CMK (cell line): ENCODE data around the gene PAGE4.

ENCODE experiments used
- DNase-seq: peaks from one replicate; pipeline ENCODE4 v3.0.0-alpha.2; 2010; ENCODE audit warnings: low read depth

The PAGE4 gene, protein sequence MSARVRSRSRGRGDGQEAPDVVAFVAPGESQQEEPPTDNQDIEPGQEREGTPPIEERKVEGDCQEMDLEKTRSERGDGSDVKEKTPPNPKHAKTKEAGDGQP

DNA sequence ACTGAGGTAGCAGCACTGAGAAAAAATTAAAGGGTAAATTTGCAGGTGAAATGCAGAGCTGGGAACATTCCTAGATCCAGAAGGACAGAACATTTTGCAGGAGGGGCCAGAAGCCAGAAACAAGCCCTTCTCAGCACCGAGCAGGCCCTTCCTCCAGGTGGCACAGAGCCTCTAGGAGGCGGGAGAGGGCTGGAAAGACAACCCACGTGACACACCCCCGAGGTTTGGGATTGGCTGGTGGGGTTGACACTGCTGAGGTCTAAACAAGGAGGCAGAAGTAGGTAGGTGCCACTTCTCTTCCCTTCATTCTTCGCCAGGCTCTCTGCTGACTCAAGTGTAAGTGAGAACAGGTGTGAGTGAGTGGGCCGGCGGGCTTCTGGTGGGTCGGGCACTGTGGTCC, at the start of gene PAGE4:
Gene PAGE4 (plus strand): TSS at position 288 of the 400 bp plus-strand sequence. CDS start 1,126 bp downstream, outside the sequence.
- no peak for DNase-seq

DNA sequence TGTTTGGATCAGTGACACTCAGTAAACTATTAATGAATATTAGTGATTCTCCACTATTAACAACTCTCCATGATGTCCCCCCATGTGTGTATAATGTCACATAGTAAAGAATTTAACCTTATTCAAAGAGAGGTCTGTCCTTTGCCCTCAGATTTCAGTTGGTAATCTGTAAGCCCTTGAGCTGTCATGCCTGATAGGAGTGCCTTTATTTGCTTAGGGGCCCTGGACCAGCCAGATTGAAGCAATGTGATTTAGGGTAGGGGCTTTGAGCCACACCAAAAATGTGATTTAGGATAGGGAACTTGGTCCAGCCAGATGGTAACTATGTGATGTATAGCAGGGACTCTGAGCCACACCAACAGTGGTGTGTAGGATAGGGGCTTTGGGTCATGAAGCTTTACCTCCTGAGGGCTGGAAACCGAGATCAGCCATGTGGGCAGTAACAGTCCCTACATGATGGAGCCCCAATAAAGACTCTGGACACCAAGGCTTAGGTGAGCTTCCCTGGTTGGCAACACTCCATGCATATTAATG, 44.3 kb upstream of the PAGE4 start:
- DNase-seq = no peak

DNA sequence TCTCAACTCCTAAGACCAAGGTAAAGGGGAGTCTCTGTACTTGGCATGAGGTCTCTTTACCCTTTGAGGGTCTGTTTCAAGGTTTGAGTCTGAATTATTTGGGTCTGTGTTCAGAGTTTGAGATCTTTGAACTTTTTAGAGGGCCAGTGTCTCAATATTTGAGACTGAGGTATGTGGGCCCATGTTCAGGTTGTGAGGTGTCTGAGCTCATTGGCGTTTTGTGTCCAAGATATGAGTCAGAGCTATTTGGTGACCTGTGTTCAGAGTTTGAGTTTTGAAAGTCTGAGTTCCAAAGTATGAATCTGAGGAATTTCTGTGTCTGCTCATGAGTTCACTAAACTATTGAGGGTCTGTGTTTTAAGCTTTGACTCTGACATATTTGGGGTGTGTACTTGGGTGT, 36.7 kb upstream of the PAGE4 start:
- no peak for DNase-seq

DNA sequence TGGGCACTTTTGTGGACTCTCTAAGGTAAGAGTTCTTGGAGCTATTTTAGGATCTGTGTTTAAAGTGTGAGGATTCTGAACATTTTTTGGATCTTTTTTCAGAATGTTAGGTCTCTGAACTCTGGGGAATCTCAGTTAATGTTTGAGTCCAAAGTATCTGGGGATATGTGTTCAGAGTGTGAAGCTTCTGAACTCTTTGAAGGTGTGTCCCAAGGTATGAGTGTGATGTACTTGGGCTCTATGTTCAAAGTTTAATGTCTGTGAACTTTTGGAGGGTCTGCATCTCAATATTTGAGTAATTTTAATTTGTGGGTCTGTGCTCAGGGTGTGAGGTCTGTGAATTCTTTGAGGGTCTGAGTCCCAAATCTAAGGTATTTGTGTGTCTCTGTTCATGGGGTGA, 35.4 kb upstream of the PAGE4 start:
- no peak for DNase-seq

DNA sequence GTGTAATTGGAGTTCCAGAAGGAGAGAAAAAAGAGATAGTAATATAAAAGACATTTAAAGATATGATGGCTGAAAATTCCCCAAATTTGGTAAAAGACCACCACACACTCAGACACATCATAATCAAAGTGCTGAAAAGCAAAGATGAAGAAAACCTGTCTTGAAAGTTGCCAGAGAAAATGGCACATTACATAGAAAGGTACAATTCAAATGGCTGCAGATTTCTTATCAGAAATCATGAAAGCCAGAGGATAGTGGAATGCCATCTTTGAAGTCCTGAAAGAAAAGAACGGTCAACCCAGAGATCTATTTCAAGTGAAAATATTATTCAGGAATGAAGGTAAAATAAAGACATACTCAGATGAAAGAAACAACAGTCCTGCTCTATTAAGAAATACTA, 29.3 kb upstream of the PAGE4 start:
- DNase-seq = no peak

DNA sequence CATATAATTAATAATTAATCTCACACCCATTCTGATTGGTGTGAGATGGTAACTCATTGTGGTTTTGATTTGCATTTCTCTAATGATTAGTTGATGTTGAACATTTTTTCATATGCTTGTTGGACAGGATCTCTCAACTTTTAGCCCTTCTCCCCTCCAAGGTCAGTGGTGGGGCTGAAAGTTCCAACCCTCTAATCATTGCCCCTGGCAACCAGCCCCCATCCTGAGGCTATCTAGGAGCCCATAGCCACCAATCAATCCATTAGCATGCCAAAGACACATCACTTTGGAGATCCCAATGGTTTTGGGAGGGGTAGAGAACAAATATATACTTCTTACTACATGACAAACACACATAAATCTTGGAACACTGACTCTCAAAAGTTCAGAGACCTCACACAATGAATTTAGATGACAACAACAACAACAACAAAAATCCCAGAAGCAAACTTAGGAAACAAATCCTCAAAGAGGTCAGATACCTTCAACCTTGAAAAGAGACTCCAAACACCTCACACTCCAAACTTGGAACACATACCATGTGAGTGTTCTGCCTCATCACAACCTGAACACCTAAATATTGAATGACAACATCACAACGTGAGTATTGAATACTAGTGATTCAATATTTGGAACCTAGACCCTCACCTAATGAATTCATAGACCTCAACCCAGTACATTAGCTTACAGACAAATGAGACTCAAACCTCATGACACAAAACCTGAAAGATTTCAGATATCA, 19.0 kb upstream of the PAGE4 start:
- DNase-seq = no peak

DNA sequence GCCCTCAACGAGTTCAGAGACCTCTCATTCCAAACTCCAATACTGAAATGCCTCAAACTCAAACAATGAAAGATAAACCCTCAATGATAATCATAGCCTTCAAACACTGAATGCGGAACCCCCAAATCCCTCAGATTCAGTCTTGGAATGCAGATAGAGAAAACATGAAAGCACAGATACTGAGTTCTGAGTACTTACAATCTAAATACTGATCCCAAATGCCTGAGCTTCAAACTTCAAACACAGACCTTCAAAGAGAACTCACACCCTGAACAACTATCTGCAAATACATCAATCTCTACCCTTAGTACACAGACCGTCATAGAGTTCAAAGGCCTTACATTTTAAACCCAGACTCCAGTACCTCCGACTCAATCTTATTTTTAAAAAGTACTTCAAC, 16.9 kb upstream of the PAGE4 start:
- no peak for DNase-seq

DNA sequence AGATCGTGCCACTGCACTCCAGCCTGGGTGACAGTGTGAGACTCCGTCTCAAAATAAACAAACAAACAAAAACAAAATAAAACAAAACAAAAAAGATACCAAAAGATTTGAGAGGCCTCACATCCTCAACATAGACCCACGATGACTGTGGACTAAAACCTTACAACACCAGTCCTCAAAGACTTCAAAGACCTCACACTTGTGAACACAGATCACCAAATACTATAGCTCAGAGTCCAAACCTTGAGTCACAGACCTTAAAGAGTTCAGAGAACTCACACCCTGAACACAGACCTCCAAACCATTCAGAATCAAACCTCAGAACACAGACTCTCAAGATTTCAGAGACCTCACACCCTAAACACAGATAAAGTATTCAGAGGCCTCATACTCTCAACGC, 12.7 kb upstream of the PAGE4 start:
- no peak for DNase-seq

DNA sequence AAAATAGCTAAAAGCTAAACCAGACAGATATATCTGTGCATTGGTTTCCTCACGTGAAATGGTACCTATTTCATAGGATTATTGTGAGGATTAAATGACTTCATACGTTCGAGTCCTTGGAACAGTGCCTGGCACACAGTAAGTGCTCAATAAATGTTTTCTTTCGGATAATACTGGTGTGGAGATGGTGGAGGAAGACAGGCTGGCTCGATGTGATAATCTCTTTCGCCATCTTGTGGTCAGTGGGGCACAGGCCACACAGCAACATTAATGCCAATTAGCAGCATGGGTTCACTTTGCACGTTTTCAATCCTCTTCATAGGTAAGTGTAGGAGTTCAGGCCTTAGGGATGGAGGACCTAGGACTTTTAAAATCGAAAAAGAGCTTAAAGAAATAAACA, 9.3 kb downstream of the PAGE4 start:
- DNase-seq = no peak

DNA sequence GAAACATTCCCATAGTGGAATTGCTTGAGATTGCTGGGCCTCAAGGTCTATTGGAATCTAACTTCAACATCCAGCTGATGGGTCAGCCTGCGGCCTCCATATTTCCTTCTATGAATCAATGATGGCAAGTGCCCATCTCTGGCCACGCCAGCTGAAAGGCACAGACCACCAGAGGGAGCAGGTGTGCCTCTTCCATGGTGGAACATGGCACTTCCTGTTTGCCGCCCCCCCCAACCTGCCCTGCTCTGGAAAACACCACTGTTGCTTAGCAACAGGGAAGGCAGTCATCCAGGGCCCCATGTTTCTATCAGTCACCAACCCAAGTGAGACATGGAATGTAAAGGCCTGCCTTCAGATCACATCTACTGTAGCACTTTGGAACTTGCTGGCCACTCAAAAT, 11.6 kb downstream of the PAGE4 start:
- peak; percentile 38 for DNase-seq

DNA sequence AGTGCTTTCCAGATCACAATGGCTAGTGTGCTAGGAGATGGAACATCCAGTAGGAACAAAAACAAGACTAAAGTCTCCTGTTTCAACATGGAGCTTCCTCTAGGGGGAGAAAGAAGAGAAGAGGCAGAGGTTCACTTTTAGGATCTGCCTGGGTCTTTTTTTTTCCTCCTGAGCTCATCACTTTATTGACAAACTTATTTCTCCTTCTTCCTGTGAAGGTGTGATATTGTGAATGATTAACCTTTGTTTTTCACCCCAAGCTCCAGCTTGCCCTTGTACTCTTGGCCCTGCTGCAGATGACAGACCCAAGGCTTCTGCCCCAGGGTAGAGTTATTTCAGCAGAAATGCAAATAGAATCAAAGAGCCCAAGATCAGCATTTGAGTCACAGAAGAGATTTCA, 13.5 kb downstream of the PAGE4 start:
- no peak for DNase-seq

DNA sequence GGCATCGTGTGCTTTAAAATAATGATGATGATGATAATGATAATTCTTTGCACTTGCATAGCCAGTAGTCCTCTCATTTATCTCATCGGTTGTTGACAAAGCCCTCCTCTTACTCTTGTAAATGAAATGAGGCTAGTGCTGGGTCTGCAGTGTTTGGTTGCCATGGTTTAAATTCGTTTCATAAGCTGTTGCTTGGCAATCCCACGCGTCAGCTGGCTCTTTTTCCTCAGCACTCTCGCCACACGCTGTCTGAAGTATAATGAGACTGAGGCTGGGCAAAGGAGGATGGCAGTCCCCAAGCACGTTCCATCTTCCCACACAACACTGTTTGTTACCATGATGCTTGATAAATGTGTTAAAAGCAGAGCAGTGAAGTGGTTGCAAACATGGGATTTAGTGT, 15.5 kb downstream of the PAGE4 start:
- no peak for DNase-seq

DNA sequence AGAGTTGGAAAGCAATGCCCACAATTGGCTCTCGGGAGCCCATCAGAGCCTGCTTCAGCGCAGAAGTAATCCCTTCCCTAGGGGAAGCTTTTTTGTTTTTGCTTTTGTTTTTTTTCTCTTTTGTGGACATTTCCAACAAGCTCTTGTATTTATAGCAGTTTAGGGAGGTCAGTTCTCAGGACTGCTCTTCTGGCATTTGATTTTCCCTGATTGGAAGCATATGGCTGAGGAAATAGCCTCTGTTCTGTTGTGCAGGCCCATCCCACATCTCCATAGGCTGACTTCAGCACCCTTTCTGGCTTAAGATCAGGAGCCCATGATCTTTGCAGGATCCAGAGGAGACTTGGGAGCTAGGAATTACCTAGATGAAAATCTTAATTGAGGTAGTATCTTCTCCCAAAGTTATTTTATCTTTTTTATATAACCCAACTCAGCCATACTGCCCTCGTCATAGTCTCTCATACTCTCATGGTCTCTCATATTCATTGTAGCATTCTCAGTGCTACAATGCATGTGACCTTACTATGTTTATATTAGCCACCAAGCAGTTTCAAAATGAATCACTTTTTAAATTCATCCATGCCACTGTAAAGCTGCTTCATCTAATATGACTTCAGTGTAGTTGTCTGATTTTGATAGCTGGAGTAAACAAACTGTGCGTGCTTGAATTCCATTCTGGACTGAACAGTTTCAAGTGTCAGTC, 16.7 kb downstream of the PAGE4 start:
- no peak for DNase-seq

DNA sequence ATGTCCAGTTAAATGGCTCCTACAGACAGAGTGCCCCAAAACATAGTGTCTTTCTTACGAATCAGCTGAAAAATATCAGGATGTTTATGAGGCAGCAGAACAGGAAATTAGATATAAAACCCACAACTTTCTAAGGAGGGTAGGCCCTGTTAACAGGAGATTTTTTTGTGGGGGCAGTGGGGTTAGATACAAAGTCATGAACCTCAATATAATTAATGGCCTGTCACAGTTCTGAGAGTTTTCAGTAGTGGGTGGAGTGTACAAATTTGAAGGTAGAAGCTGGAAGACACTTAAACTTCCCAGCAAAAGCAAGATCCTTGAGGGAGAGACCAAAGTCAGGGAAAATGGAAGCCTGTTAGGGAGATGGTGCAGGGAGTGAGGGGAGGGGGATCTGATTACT, 17.4 kb downstream of the PAGE4 start:
- DNase-seq = no peak

DNA sequence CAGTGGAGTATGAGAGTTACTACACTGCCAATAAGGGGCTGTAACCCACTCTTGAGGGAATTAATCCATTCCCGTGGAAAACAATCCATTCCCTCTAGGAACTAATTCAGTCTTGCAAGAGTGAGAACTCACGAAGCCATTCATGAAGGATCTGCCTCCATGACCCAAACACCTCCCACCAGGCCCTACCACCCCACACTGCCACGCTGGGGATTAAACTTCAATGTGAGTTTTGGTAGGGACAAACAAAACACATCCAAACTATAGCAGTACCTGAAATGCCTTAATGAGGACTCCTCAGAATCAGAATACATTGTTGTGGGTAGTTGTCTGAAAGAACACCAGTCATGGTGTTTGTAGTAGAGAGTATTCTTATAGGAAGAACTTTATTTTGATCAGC, 19.2 kb downstream of the PAGE4 start:
- no peak for DNase-seq

DNA sequence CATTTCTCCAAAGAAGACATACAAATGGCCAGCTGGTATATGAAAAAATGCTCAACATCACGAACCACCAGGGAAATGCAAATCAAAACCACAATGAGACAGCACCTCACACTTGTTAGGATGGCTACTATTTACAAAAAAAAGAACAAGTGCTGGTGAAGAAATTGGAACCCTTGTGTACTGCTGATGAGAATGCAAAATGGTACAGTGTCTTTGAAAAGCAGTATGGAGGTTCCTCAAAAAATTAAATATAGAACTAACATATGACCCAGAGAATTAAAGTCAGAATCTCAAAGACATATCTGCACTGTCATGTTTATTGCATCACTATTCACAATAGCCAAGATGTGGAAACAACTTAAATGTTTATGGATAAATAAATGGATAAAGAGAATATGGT, 20.9 kb downstream of the PAGE4 start:
- DNase-seq = no peak

DNA sequence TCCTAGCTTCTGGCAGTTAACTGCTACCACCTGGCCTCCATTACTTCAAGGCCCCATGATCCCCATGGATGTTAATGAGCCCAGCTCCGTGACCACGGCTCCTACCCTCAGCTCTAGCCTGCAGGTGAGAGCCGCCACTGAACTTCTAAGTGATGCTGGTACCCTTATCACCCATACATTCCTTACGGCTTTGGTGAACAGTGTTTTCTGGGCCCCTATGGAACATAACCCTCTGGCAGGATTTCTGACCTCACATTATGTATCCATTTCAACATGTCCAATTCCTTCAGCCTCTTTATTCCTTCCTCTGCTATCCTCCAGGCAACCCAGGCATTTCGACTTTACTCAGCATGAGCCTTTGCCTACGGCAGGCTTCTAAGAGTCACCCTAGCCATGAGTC, 24.6 kb downstream of the PAGE4 start:
- no peak for DNase-seq

DNA sequence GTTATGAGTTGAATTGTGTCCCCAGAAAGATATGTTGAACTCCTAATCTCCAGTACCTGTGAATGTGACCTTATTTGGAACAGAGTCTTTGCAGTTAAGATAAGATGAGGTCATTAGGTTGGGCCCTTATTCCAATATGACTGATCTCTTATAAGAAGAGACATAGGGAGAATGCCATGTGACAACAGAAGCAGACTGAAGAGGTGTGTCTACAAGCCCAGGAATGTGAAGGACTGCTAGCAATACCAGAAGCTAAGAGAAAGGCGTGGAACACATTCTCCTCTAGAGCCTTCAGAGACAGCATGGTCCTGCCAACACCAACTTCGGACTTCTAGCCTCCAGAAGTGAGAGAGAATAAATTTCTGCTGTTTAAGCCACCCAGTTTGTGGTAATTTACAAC, 27.7 kb downstream of the PAGE4 start:
- DNase-seq = no peak

DNA sequence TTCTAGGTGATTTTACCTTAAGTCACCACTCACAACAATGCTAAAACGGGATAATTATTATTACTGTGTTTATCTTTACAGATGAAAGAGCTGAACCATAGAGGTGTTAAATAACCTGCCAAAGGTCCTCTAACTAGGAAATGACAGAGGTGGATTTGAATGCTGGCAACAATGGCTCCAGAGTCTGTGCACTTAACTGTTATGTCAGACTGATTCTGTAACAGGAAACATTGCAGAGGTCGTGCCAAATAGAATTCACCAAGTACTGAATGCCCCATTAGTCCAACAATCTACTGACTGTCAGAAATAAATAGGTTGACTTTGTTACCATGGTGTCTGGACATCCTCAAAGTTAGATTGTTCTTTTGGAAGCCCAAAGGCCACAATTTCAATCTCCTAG, 29.2 kb downstream of the PAGE4 start:
- no peak for DNase-seq

DNA sequence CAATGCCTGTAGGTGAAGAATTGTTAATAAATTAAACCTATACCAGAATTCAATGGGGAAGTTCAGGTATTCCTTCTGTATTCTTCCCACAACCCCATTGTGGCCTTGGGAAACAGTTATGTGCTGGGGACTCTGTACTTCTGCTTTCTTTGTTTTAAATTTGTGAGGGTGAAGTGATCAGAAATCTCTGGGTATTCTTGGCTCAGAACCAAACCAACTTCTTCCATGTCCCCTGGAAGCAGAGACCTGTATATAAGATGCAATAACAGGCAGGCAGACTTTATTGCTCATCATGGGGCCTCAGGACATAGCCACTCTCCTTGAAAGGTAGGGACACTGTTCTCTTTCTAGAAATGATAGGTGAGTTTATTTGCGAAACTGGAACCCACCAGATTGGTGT, 30.4 kb downstream of the PAGE4 start:
- DNase-seq = no peak

DNA sequence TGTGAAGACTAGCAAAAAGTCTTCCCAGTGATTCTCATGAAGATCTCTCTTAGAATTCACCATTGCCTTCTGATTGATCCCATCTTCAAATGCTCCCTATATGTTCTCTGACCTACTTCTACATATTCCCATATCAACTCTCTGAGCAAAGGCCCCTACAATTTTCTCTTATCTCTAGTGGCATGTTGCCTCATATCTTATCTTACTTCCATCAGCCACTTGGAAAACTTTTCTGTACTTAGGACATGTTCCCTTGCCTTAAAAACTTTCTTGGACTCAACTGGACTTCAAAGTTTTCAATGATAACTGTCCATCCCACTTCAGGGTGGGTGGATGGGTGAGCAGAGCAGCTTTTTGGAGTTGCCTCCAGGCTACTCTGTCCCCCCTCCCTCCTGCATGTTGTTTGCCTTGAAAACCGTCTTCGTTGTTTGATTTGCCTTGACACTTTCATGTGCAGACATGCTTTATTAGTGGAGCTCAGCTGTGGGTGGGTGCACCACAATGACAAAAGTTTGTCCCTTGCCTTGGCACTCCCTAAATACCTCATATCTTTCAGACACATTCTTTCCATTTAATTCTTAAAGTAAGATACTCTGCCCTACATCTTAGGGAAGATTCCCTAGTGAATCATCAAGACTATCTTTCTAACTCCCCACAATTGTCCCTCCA, 31.9 kb downstream of the PAGE4 start:
- DNase-seq = no peak

DNA sequence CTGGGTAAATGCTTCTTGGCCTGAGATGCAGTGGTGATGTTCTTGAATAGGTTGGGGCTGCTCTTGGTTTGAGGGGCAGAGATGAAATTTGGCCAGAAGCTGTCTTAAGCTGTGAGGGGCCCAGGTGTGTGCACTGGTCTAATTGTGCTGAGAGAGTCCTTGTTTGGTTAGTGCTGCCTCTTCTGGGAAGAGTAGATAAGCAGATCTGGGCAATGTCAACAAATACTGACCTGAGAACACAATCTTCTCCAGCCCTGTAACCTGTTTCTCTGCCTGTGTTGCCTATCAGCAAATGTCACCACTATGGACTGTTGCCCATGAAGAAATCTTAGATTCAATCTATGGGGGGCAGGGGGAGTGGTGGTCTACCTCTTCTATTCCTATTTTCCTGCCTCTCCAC, 33.0 kb downstream of the PAGE4 start:
- no peak for DNase-seq

DNA sequence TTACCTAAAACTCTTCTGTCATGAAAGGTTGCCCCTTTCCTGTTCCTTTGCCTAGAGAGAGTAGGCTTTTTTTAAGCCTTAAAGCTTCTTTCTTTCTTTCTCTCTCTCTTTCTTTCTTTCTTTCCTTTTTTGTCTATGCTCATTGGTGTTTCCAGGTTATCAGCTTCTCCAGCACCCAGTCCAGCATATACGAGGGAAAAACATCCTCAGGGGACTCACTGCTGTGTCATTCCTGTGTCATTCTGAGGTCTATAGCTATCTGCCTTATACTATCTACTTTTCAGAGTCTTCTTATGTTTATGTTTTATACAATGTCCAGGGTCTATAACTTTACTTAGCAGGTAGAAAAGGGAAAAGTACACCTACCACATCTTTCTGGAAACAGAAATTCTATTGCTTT, 39.6 kb downstream of the PAGE4 start:
- DNase-seq = no peak
